ENCODE data around the gene SH3BP4. TPM values are rescaled to one million over a fixed set of nuclear protein-coding genes. Genes with fewer than 3 reads are reported as not detected.
A peak's percentile ranks its signal among the peaks of the same experiment; 100 is the strongest.

SH3BP4 gene
- total and polyA plus RNA-seq, 4 donors, result 4.1 to 18.4 (median 12.2) TPM

GRCh38 chr2:234981197-234982095, 29.6 kb downstream of the SH3BP4 start:
- DNase-seq (ENCODE audit: low spot score), result no peak
- no peaks in the 10 kb centered on the region for H3K9me3 ChIP-seq (ENCODE audit: control insufficient read depth in 4 of 4, low read length in 3 of 4)
- H3K36me3 ChIP-seq (ENCODE audit: control insufficient read depth in 4 of 4, insufficient read depth in 3 of 4, low read depth in 1 of 4, low read length in 3 of 4), result peaks cover 0 to 5% (median 0%) of the 10 kb centered on the region in 4 donors
- H3K4me3 ChIP-seq (ENCODE audit: low read depth in 1 of 3, low read length in 3 of 3), result peak overlapping the region in 2 of 3 donors; percentile 1 to 7
- WGBS, result 35% methylated on average over 26 of the region's 26 CpGs
- peaks cover 24 to 65% (median 50%) of the 10 kb centered on the region in 4 donors for H3K4me1 ChIP-seq (ENCODE audit: control insufficient read depth in 4 of 4, insufficient read depth in 4 of 4, low read length in 3 of 4)
- H3K27me3 ChIP-seq (ENCODE audit: control insufficient read depth in 4 of 4, insufficient read depth in 4 of 4, low read length in 3 of 4), result no peaks in the 10 kb centered on the region
- peak overlapping the region; percentile 42 to 79 for H3K9ac ChIP-seq (ENCODE audit: low read depth in 1 of 2, low read length in 2 of 2)
- H3K27ac ChIP-seq (ENCODE audit: low read depth in 1 of 2, low read length in 2 of 2), result peak overlapping the region; percentile 89 to 91
- TF ChIP-seq SP1 (IDR thresholded peaks at IDR 0.05) (peak; percentile 53), YY1 (IDR thresholded peaks at IDR 0.05) (peak; percentile 35), FOXA2 (IDR thresholded peaks at IDR 0.05) (no peak), REST (IDR thresholded peaks at IDR 0.05) (peak; percentile 42), RAD21 (IDR thresholded peaks at IDR 0.05) (peak; percentile 18 to 45), RXRA (IDR thresholded peaks at IDR 0.05) (peak; percentile 40 to 71), EGR1 (IDR thresholded peaks at IDR 0.05; ENCODE audit: low read depth in 2 of 2) (peak in 1 of 2 donors; percentile 10), CTCF (IDR thresholded peaks at IDR 0.05; ENCODE audit: low read depth, low read length, missing input control) (no peak), NR2F2 (IDR thresholded peaks at IDR 0.05) (peak; percentile 43), HNF4G (IDR thresholded peaks at IDR 0.05) (no peak), JUND (IDR thresholded peaks at IDR 0.05) (peak; percentile 22 to 49), HNF4A (conservative IDR thresholded peaks at IDR 0.05) (peak; percentile 55 to 59)

- DNase-seq (ENCODE audit: low spot score), result no peak
- WGBS, result 85% methylated on average over 17 of the region's 17 CpGs
- H3K27me3 ChIP-seq (ENCODE audit: control insufficient read depth in 4 of 4, insufficient read depth in 4 of 4, low read length in 3 of 4), result no peaks in the 10 kb centered on the region
- no peaks in the 10 kb centered on the region for H3K9me3 ChIP-seq (ENCODE audit: control insufficient read depth in 4 of 4, low read length in 3 of 4)
- TF ChIP-seq HNF4G (IDR thresholded peaks at IDR 0.05) (no peak), REST (IDR thresholded peaks at IDR 0.05) (no peak), RAD21 (IDR thresholded peaks at IDR 0.05) (no peak), YY1 (IDR thresholded peaks at IDR 0.05) (no peak), GABPA (IDR thresholded peaks at IDR 0.05 in 1 of 2, conservative IDR thresholded peaks at IDR 0.05 in 1 of 2) (no peak), MAX (IDR thresholded peaks at IDR 0.05) (no peak), NR2F2 (IDR thresholded peaks at IDR 0.05) (no peak), ZBTB33 (IDR thresholded peaks at IDR 0.05) (no peak)
- peak overlapping the region; percentile 89 to 91 for H3K27ac ChIP-seq (ENCODE audit: low read depth in 1 of 2, low read length in 2 of 2)
- peak overlapping the region in 1 of 3 donors; percentile 7 for H3K4me3 ChIP-seq (ENCODE audit: low read depth in 1 of 3, low read length in 3 of 3)
- peaks cover 24 to 57% (median 47%) of the 10 kb centered on the region in 4 donors for H3K4me1 ChIP-seq (ENCODE audit: control insufficient read depth in 4 of 4, insufficient read depth in 4 of 4, low read length in 3 of 4)
- peaks cover 0 to 5% (median 0%) of the 10 kb centered on the region in 4 donors for H3K36me3 ChIP-seq (ENCODE audit: control insufficient read depth in 4 of 4, insufficient read depth in 3 of 4, low read depth in 1 of 4, low read length in 3 of 4)
- peak overlapping the region; percentile 42 to 57 for H3K9ac ChIP-seq (ENCODE audit: low read depth in 1 of 2, low read length in 2 of 2)
Observed at GRCh38 chr2:234982096-234982834, 30.4 kb downstream of the SH3BP4 start.
